KG1 (cell line): ENCODE results near the gene FAM83D.
"Not testable (repeated sequence)": the region's sequence is repeated elsewhere in the genome, so short reads cannot be mapped to it uniquely, and the experiment has no call there.

ENCODE experiments used
- DNase-seq: peaks from one replicate; lab custom pipeline; 2025; lab: John Stamatoyannopoulos, UW

The FAM83D gene

GRCh38 chr20:38963745-38964144, 37.5 kb downstream of the FAM83D start:
- DNase-seq: no peak

DNA sequence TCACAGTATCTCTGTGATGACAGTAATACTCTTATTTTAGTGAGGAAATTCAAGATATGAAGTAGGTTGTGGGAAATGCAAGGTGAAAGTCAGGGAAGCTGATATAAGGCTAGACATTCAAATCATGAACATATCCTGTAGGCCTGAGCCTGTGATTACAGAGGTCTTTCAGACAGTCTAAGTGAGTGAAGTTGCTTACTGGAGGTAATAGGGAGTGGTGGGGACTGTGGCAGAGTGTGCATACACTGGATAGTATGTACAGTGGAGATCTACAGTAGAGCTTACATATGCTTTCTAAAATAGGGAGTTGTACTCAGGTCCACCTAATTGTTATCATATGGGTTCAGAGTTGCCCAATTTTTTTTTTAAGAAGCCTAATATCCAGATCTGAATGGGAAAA, 39.0 kb downstream of the FAM83D start:
- no peak for DNase-seq

- no peak for DNase-seq
Measured at GRCh38 chr20:38968090-38968489, 41.9 kb downstream of the FAM83D start.

DNA sequence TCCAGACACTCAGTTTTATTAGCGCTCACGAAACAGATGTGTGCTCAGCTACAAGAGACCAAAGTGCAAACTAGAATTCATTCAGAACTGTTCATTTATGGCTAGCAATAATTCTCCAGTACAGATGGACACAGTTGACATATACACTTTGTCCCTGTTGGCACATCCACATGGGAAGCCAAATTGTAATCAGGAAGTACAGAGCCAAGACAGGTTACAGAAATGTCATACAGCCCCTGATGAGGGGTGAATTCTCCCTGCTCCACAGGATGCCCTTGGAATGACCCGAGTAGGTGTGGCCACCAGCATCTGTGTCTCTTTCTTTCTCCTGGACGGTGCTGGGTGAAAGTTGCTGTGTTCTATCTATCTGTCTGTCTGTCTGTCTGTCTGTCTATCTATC, 43.5 kb downstream of the FAM83D start:
- DNase-seq: no peak

DNA sequence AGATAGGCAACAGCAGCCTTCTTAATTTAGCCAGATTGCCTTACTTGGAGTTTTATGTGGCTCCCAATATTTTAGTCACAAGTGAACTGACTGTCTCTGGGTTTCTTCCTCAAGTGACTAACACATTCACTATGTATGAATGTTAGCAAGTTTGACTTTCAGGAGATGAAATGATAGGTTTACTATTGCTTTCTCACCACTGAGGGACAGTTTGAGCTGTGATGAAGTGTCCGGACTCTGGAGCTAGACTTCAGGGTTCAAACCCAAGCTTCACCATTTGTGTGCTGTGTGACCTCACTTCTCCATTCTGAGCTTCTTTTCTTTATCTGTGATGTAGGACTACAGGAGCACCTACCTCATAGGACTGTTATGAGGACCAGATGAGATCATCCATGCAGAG, 44.1 kb downstream of the FAM83D start:
- DNase-seq: no peak

GRCh38 chr20:38973107-38973506, 46.9 kb downstream of the FAM83D start:
- DNase-seq: no peak

DNA sequence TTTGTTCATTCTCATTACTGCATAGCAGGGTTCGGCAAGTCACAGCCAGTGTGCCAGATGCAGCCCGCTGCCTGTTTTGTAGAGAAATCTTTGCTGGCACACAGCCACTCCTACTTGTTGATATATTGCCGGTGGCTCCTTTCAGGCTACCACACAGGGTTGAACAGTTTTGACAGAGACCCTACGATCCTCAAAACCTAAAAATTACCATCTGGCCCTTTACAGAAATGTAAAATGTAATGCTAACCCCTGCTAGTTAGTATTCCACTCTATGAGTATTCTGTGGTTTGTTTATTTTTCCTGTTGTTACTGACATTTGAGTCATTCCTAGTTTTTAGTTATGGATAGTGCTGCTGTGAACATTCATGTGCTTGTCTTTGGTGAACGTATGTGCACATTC, 47.4 kb downstream of the FAM83D start:
- no peak for DNase-seq

- no peak for DNase-seq
Measured at GRCh38 chr20:38975539-38976120, 49.4 kb downstream of the FAM83D start.

- DNase-seq: no peak
Measured at GRCh38 chr20:38979434-38979833, 53.2 kb downstream of the FAM83D start.

DNA sequence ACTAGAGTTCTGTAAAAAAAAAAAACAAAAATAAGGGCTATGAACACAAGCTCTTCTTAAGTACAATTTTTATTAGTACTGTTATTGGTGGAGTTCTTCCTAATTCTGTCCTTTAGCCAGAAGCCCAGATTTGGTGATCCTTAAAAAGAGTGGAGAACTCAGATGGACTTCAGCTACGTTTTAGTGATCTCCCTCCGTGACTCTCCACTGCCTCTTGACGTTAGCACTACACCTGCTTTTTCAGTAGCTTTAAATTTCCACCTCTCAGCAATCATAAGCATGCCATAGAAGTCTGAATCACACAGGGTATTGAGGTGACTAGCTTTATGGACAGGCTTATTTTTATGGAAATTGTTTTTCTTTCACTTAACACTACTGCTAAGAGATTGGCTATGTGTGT, 53.6 kb downstream of the FAM83D start:
- no peak for DNase-seq

DNA sequence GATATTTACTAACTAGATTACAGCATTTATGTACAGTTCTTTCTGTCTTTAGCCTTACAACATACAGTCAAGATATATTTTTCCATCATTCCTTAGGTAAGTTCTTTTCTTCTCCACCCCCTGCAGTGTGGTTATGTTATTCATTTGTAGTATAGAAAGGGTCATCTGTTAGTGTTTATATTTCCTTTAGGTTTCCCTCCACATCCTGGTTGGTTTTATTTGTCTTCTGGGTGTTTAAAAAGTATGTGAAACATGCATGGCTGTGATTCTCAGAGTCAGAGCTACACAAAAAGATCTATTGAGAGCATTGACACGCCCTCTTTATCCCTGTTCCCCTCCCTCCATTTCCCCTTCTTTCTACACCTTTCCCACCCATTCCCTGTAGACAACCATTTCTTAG, 56.1 kb downstream of the FAM83D start:
- no peak for DNase-seq

DNA sequence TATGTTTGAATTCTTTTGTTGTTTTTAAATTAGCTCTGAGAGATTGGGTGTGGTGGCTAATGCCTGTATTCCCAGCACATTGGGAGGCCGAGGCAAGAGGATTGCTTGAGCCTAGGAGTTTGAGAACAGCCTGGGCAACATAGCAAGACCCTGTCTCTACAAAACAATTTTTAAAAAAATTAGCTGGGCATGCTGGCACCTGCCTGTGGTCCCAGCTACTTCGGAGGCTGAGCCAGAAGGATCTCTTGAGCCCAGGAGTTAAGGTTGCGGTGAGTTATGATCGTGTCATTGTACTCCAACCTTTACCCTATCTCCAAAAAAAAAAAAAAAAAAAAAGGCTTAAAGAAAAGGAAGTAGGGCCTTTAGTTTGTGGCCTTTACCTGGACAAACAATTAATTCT, 58.8 kb downstream of the FAM83D start:
- DNase-seq: no peak

- no peak for DNase-seq
Measured at GRCh38 chr20:38985603-38986170, 59.5 kb downstream of the FAM83D start.

- no peak for DNase-seq
Measured at GRCh38 chr20:38986663-38987062, 60.4 kb downstream of the FAM83D start.

- no peak for DNase-seq
Measured at GRCh38 chr20:38987777-38988176, 61.6 kb downstream of the FAM83D start.

DNA sequence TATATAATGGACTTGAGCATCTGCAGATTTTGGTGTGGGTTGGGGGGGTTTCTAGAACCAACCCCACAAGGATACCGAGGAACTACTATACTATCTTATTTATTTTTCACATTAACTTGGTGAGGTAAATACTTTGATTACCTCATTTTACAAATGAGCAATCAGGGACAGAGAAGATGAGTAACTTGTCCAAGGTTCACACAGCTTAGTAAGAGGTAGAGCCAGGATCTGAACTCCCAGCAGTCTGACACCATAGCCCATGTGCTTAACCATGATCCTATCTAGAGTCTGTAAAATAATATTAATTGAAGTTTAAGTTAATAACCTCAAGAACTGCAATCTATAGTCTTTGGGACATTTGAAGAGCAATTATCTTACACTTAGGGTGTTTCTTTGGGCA, 64.5 kb downstream of the FAM83D start:
- no peak for DNase-seq

GRCh38 chr20:38991814-38992704, 65.8 kb downstream of the FAM83D start:
- no peak for DNase-seq

GRCh38 chr20:38995536-38996044, 69.4 kb downstream of the FAM83D start:
- no peak for DNase-seq

DNA sequence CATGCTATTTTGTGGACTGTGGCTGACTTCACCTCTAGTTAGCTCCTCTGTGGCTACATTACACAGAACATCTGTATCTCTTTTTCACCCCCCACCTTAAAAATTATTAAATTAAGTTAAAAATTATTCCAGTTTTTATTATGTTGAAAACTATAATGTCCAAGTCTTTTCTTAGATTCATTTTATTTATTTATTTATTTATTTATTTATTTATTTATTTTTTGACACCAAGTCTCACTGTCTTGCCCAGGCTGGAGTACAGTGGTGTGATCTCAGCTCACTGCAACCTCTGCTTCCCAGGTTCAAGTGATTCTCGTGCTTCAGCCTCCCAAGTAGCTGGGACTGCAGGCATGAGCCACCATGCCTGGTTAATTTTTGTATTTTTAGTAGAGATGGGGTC, 70.6 kb downstream of the FAM83D start:
- not testable (repeated sequence) for DNase-seq

- DNase-seq: no peak
Measured at GRCh38 chr20:38997622-38998021, 71.4 kb downstream of the FAM83D start.

GRCh38 chr20:38999217-38999616, 73.0 kb downstream of the FAM83D start:
- DNase-seq: no peak

DNA sequence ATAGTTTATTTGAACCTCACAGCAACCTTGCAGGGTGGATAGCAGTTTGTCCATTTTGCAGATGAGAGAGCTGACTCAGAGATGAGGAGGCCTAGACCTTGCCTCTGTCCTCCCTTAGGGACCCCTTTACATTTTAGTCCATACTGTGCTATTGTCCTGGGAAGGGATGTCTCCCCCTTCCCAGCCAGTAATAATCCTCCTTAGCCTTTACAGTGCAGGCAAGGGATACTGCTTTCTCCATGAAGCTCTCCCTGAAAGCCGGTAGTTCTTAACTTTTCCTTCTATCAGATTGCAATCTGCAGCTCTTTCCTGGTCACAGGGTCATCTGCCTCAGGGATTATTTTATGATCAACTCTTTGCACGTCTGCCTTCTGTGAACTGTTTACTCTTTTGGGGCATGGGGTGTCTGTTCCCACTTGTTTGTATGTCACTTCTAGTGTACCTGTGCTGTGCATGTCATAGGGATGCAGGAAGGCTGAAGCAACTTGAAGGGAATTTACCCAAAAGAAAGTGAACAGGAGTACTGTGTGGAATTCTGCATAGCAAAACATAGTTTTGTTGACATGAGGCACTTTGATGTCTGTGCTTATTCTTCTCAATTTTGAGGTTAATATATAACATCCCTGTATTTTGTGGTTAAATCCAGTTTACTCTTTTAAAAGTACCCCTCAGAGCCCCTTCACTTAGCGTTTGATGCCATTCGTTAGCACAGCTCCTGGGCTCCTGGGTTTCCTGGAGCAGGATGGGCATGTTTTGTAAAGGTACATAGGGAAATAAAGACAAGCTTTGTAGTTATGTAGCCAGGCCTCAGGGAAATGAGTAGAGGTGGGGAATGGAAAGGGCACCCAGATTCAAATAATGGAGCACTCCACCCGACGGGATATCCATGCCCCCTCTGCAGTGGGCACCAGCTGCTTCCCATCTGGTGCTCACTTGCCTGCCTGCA, 74.0 kb downstream of the FAM83D start:
- no peak for DNase-seq
